Mesothelial cell of epicardium (in vitro differentiated cells): Measurements from ENCODE around the gene ZNF384. TPM values are rescaled to one million over a fixed set of nuclear protein-coding genes. Genes with fewer than 3 reads are reported as not detected.

ENCODE experiments used
- DNase-seq, 2 experiments: peaks; one replicate each; pipeline ENCODE4 v3.0.0; 2021; ENCODE audit warnings: low spot score in 2 of 2; ENCODE audit not compliant: unreplicated experiment in 2 of 2
- H3K27ac Mint-ChIP-seq: 2 replicates; pipeline ENCODE4 v1.8.0; 2021; ENCODE audit warnings: mixed read lengths
- H3K27me3 Mint-ChIP-seq: 2 replicates; pipeline ENCODE4 v1.8.0; 2021; ENCODE audit warnings: low read depth, mixed read lengths
- H3K36me3 Mint-ChIP-seq: 2 replicates; pipeline ENCODE4 v1.8.0; 2021; ENCODE audit warnings: mixed read lengths
- H3K4me1 Mint-ChIP-seq: 2 replicates; pipeline ENCODE4 v1.8.0; 2021; ENCODE audit warnings: mixed read lengths
- H3K4me3 Mint-ChIP-seq: 2 replicates; pipeline ENCODE4 v1.8.0; 2021; ENCODE audit warnings: mild to moderate bottlenecking, moderate library complexity, mixed read lengths
- H3K9me3 Mint-ChIP-seq: 2 replicates; pipeline ENCODE4 v1.8.0; 2021; ENCODE audit warnings: mixed read lengths
- total RNA-seq: library from RNA; stranded (reverse); gene quantifications from 3 replicates; pipeline ENCODE4 v1.2.1, GENCODE V29; 2021
- TF ChIP-seq, protein P1 (sequence below): fragments of 200-600 bp; sonication (generic); IDR thresholded peaks from one replicate; pipeline ENCODE4 v1.5.0; 2021; ENCODE audit warnings: antibody characterized with exemption; ENCODE audit not compliant: unreplicated experiment

Gene ZNF384
- total RNA-seq, 1 donor from 2014 or later, result 101 TPM

DNA sequence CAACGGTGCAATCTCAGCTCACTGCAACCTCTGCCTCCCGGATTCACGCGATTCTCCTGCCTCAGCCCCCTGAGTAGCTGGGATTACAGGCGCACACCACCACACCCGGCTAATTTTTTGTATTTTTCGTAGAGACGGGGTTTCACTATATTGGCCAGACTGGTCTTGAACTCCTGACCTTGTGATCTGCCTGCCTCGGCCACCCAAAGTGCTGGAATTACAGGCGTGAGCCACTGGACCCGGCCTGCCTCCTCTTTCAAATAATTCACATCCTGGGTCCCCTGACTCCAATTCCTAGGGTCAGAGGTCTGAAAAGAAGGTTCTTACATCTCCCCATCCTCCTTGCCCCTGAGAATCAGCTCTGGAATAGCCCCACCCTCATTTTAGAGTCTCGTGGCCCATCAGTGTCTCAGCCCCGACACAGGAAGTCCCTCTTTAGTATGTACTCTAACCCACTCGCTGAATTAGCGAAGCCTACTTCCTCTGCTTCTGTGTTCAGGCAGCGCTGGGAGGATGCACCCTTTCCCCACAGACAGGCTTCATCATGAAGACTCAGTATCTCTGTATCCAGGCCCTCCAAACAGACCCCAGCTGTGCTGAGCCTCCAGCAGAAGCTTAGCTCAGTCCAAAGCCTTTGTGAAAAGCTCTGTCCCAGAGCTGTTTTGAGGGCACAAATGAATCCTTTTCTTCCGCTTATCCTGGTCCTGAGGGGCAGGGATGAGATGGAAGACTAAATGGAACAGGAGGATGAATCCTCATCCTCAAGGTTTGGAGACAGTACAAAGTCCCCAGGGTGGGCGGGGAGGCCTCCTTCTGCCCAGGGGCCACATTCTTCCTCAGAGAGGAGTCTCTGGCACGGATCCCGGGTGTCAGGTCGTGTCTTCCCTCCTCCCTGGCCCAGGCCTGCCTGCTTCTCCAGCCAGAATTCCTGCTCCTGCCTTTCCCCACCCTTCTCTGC is 56.9 kb downstream of the ZNF384 start:
- H3K27ac Mint-ChIP-seq, result peak overlapping the region; percentile 97
- H3K9me3 Mint-ChIP-seq, result no peaks in the 10 kb centered on the region
- peaks cover 47% of the 10 kb centered on the region for H3K4me1 Mint-ChIP-seq
- TF ChIP-seq, protein P1, sequence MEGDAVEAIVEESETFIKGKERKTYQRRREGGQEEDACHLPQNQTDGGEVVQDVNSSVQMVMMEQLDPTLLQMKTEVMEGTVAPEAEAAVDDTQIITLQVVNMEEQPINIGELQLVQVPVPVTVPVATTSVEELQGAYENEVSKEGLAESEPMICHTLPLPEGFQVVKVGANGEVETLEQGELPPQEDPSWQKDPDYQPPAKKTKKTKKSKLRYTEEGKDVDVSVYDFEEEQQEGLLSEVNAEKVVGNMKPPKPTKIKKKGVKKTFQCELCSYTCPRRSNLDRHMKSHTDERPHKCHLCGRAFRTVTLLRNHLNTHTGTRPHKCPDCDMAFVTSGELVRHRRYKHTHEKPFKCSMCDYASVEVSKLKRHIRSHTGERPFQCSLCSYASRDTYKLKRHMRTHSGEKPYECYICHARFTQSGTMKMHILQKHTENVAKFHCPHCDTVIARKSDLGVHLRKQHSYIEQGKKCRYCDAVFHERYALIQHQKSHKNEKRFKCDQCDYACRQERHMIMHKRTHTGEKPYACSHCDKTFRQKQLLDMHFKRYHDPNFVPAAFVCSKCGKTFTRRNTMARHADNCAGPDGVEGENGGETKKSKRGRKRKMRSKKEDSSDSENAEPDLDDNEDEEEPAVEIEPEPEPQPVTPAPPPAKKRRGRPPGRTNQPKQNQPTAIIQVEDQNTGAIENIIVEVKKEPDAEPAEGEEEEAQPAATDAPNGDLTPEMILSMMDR, result no peak
- H3K4me3 Mint-ChIP-seq, result no peak overlapping the region
- DNase-seq, result no peak
- H3K27me3 Mint-ChIP-seq, result no peaks in the 10 kb centered on the region
- no peaks in the 10 kb centered on the region for H3K36me3 Mint-ChIP-seq

DNA sequence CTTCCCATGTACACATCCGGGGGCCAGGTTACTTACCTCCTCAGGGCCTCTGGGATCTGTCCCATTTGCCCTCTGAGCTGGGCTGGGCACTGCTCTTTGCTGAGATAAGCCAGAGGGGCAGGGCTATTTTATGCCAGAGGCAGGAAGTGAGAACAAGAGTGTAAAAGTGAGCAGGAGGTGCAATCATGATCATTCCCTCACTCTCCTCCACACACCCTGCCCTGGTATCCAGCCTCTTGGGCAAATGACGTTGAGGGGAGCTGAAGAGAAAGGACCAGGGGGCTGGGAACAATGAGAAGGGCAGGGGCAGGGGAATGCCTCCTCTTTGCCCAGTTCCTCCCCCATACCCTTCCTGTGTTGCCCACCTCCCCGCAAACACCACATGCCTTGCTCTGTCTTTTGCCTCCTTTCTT is 57.6 kb downstream of the ZNF384 start:
- DNase-seq, result no peak
- Mint-ChIP-seq H3K9me3 (no peaks in the 10 kb centered on the region), H3K4me3 (no peak overlapping the region), H3K36me3 (no peaks in the 10 kb centered on the region), H3K27me3 (no peaks in the 10 kb centered on the region), H3K27ac (peak overlapping the region; percentile 97), H3K4me1 (peaks cover 49% of the 10 kb centered on the region)
- TF ChIP-seq, protein P1, result no peak

DNA sequence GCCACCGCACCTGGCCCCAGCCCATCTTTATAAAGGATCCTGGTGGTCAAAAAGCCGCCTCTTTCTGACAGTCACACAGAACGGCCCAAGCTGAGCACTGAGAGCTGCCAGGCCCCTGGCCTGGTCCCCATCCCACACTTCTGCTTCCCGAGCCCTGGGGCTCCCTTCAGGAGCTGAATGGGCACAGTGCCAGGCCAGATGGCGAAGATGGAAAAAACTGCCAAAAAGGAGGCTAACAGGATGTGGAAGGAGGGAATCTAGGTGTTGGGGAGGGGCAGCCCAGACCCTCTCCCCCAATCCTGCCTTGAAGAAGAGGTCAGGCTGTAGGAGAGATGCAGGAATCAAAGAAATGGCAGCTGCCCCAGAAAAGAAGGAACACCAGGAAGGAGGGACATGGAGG is 58.4 kb downstream of the ZNF384 start:
- TF ChIP-seq, protein P1, result no peak
- H3K9me3 Mint-ChIP-seq, result no peaks in the 10 kb centered on the region
- no peak for DNase-seq
- H3K4me1 Mint-ChIP-seq, result peaks cover 44% of the 10 kb centered on the region
- peak overlapping the region; percentile 41 for H3K27ac Mint-ChIP-seq
- no peak overlapping the region for H3K4me3 Mint-ChIP-seq
- no peaks in the 10 kb centered on the region for H3K36me3 Mint-ChIP-seq
- H3K27me3 Mint-ChIP-seq, result no peaks in the 10 kb centered on the region

DNA sequence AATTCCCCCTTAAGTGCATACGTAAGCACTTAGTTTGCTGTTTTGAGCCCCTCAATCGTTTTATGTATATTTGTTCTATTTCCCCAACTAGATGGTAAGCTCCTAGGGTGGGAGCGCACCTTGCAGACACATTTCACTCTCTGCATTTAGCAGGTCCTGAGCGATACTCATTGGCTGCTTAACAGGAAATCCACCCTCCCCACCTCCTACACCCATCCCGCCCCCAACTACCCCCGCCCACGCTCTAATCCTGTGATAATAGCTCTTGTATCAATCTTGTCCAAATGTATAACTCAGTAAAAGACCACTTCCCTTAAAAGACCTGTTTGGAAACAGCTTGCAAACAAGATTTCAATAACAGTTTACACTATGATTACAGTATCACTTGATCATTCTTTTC is 61.6 kb downstream of the ZNF384 start:
- no peaks in the 10 kb centered on the region for H3K27me3 Mint-ChIP-seq
- no peaks in the 10 kb centered on the region for H3K36me3 Mint-ChIP-seq
- no peak overlapping the region for H3K27ac Mint-ChIP-seq
- H3K4me1 Mint-ChIP-seq, result peaks cover 27% of the 10 kb centered on the region
- DNase-seq, result no peak
- H3K4me3 Mint-ChIP-seq, result no peak overlapping the region
- no peaks in the 10 kb centered on the region for H3K9me3 Mint-ChIP-seq
- TF ChIP-seq, protein P1, result no peak

DNA sequence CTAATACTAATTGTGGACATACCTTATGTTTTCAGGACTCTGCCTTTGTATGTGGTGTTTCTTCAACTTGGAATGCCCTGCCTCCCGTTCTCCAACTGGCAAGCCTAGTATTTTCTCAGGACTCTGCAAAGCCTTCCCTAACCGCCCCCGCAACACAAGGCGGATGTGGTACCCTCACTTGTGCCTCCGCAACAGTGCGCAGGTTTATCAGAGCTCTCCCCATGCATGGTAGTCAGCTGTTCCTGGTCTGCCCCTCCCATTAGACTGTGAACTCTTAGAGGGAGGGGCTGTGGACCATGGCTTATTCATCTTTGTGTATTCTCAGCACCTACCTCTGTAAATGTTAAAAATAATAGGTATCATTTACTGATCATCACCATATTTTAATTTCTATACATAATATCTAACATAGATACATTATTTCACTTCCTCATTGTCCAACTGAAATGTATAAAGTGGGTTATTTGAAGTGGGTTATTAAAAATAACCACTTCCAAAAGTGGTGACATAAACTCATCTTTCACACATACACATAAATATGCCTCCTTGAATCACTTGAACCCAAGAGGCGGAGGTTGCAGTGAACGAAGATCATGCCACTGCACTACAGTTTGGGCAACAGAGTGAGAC is 62.4 kb downstream of the ZNF384 start:
- Mint-ChIP-seq H3K36me3 (no peaks in the 10 kb centered on the region), H3K4me3 (no peak overlapping the region), H3K4me1 (peaks cover 19% of the 10 kb centered on the region), H3K27ac (no peak overlapping the region), H3K9me3 (no peaks in the 10 kb centered on the region), H3K27me3 (no peaks in the 10 kb centered on the region)
- no peak for DNase-seq
- TF ChIP-seq, protein P1, result no peak
